Measurements from ENCODE around the gene FRG2. TPM values are rescaled to one million over a fixed set of nuclear protein-coding genes. Genes with fewer than 3 reads are reported as not detected.

Gene FRG2
- total RNA-seq, 4 donors from 2014 or later, result not detected

Small RNAs within 50 kb of the gene (small RNA-seq; reads per million reads assigned to genes)
- gene RNA5SP174 (0.21 to 7.2 (median 5.2) reads per million in 4 donors), gene RNA5SP175 (0.64 to 3.1 (median 1.6) reads per million in 4 donors)

Other genes starting within 250 kb of the FRG2 start
- 10 to 100 TPM; 29.7 to 45.5 (median 34.2) TPM for gene FRG1, start 86.4 kb downstream of the FRG2 start, total RNA-seq
- not detected for gene DBET, start 37.2 kb upstream of the FRG2 start, total RNA-seq
- not detected for gene DUX4, start 146.5 kb upstream of the FRG2 start, total RNA-seq